GM23248 (cell line): ENCODE results near the gene CHN2. TPM values are rescaled to one million over a fixed set of nuclear protein-coding genes. Genes with fewer than 3 reads are reported as not detected.

Source experiments
- DNase-seq: peaks from one replicate; pipeline ENCODE4 v3.0.0-alpha.2; 2015
- H2AFZ ChIP-seq: fragments of 200-600 bp; sonication (generic); 2 replicates; pipeline ENCODE4 v1.6.1; 2016; ENCODE audit warnings: antibody characterized with exemption
- H3F3A ChIP-seq: fragments of 200-600 bp; sonication (generic); 2 replicates; pipeline ENCODE4 v1.6.1; 2016; ENCODE audit warnings: mild to moderate bottlenecking, antibody characterized with exemption, mixed run types; ENCODE audit not compliant: insufficient read depth
- H3K27ac ChIP-seq: fragments of 200-600 bp; sonication (generic); 2 replicates; pipeline ENCODE4 v1.5.1; 2016; ENCODE audit warnings: mild to moderate bottlenecking
- H3K27me3 ChIP-seq: fragments of 200-600 bp; sonication (generic); replicated peaks from 2 replicates; pipeline ENCODE4 v1.6.1; 2016; ENCODE audit warnings: mild to moderate bottlenecking; ENCODE audit not compliant: insufficient read depth
- H3K36me3 ChIP-seq: fragments of 200-600 bp; sonication (generic); 2 replicates; pipeline ENCODE4 v1.6.1; 2016; ENCODE audit warnings: low read depth, mild to moderate bottlenecking
- H3K4me1 ChIP-seq: fragments of 200-600 bp; sonication (generic); 2 replicates; pipeline ENCODE4 v1.6.1; 2016; ENCODE audit warnings: mild to moderate bottlenecking; ENCODE audit not compliant: insufficient read depth
- H3K4me2 ChIP-seq: fragments of 200-600 bp; sonication (generic); one replicate; pipeline ENCODE4 v1.6.1; 2016; ENCODE audit warnings: mild to moderate bottlenecking; ENCODE audit not compliant: unreplicated experiment
- H3K4me3 ChIP-seq: fragments of 200-600 bp; sonication (generic); 2 replicates; pipeline ENCODE4 v1.5.1; 2016; ENCODE audit warnings: mild to moderate bottlenecking
- H3K79me2 ChIP-seq: fragments of 200-600 bp; sonication (generic); 2 replicates; pipeline ENCODE4 v1.6.1; 2016; ENCODE audit warnings: mild to moderate bottlenecking; ENCODE audit not compliant: insufficient read depth
- H3K9ac ChIP-seq: fragments of 200-600 bp; sonication (generic); 2 replicates; pipeline ENCODE4 v1.6.1; 2016; ENCODE audit warnings: mild to moderate bottlenecking
- H3K9me2 ChIP-seq: fragments of 200-600 bp; sonication (generic); 2 replicates; pipeline ENCODE4 v1.6.1; 2016; ENCODE audit warnings: mixed run types, mild to moderate bottlenecking, moderate library complexity; ENCODE audit not compliant: insufficient read depth
- H3K9me3 ChIP-seq: fragments of 200-600 bp; sonication (generic); one replicate; pipeline ENCODE4 v1.6.1; 2017; ENCODE audit warnings: low read depth
- H4K20me1 ChIP-seq: fragments of 200-600 bp; sonication (generic); 2 replicates; pipeline ENCODE4 v1.6.0; 2016; ENCODE audit not compliant: insufficient read depth
- EZH2 ChIP-seq: fragments of 200-600 bp; sonication (generic); IDR thresholded peaks from 2 replicates; pipeline ENCODE4 v1.6.1; 2018; ENCODE audit warnings: antibody characterized with exemption, mild to moderate bottlenecking; ENCODE audit not compliant: insufficient read depth, poor library complexity, severe bottlenecking
- EZH2phosphoT487 ChIP-seq: fragments of 200-600 bp; sonication (generic); IDR thresholded peaks from 2 replicates; pipeline ENCODE4 v1.6.1; 2018; ENCODE audit warnings: antibody characterized with exemption, moderate library complexity, mild to moderate bottlenecking, low read depth; ENCODE audit not compliant: insufficient read depth
- WGBS, 2 experiments: methylation state at CpG; one replicate each; pipeline ENCODE4 v1.1.6; 2015 to 2017; ENCODE audit warnings: low lambda C conversion rate in 2 of 2, low coverage in 1 of 2; ENCODE audit errors: missing lambda C conversion rate in 2 of 2; 5-methylcytosine and 5-hydroxymethylcytosine counted together
- in situ Hi-C: fragments of 300-500 bp; cut with MboI; formaldehyde crosslinking; loops from 2 replicates; pipeline ENCODE4 v1.15.0; 2020
- polyA plus RNA-seq: library from polyadenylated mRNA; unstranded; fragments of >200 nt; fragmentation: Nextera tagmentation; extraction: Ambion mirVana; gene quantifications from 2 replicates; pipeline ENCODE4 v1.2.1, GENCODE V29; 2016
- total RNA-seq: library from RNA; depleted of rRNA; stranded (reverse); fragments of >200 nt; shearing (Covaris generic); gene quantifications from 2 replicates; pipeline ENCODE4 v1.2.3, GENCODE V29; 2014

Gene CHN2
- total and polyA plus RNA-seq, 2 experiments from 2014 or later = 1.5 to 2.3 TPM

- Histone ChIP-seq H3K9me2 (no peaks in the 10 kb centered on the region), H3K4me2 (no peak overlapping the region), H3K79me2 (no peaks in the 10 kb centered on the region), H3K9me3 (no peaks in the 10 kb centered on the region), H3K36me3 (no peaks in the 10 kb centered on the region), H4K20me1 (no peaks in the 10 kb centered on the region), H3K4me3 (no peak overlapping the region), H3K27ac (no peak overlapping the region), H3F3A (no peaks in the 10 kb centered on the region), H3K27me3 (peaks cover 64% of the 10 kb centered on the region), H2AFZ (no peak overlapping the region), H3K4me1 (no peaks in the 10 kb centered on the region), H3K9ac (no peak overlapping the region)
- no peak for TF ChIP-seq EZH2phosphoT487
- TF ChIP-seq EZH2 = no peak
- DNase-seq = no peak
- in situ Hi-C loops = no loop called here
- WGBS, 2 experiments = 31 to 43% methylated on average over 4 of the region's 4 CpGs
Observed at GRCh38 chr7:29385214-29385814, 190.7 kb downstream of the CHN2 start.

DNA sequence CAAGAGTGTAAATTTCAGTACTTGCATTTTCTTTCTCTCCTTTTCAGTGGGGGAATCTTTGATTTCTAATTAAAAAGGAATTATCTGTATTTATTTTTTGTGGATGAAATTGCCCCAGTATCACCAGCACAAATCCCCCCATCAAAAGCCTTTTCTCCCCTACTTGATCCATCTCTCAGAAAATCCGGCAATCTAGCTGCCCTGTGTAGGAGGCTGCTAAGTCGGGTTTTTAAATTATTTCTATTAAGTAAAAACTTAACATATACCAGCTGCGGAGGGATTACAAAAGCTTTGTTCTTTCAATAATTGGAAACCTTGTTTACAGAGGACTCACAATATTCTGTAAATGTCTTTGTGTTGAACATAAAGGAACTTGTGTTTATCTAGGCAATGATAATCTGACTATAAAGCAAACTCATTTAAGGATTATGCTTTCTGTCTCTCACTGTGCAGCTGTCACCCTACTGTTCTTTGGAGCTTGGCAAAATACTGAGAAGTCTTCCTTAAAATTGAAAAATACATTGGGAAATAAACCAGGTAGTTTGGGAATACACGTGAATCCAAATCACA is 191.7 kb downstream of the CHN2 start:
- no peaks in the 10 kb centered on the region for H3F3A ChIP-seq
- no peaks in the 10 kb centered on the region for H3K9me2 ChIP-seq
- no peak for TF ChIP-seq EZH2
- TF ChIP-seq EZH2phosphoT487 = no peak
- H2AFZ ChIP-seq = no peak overlapping the region
- no peak overlapping the region for H3K9ac ChIP-seq
- H3K4me3 ChIP-seq = no peak overlapping the region
- H3K4me1 ChIP-seq = no peaks in the 10 kb centered on the region
- H3K36me3 ChIP-seq = no peaks in the 10 kb centered on the region
- H4K20me1 ChIP-seq = no peaks in the 10 kb centered on the region
- H3K4me2 ChIP-seq = no peak overlapping the region
- DNase-seq = no peak
- H3K27me3 ChIP-seq = peaks cover 66% of the 10 kb centered on the region
- H3K27ac ChIP-seq = no peak overlapping the region
- no peaks in the 10 kb centered on the region for H3K79me2 ChIP-seq
- 60 to 62% methylated on average over 4 of the region's 4 CpGs for WGBS, 2 experiments
- no peaks in the 10 kb centered on the region for H3K9me3 ChIP-seq
- in situ Hi-C loops = no loop called here

DNA sequence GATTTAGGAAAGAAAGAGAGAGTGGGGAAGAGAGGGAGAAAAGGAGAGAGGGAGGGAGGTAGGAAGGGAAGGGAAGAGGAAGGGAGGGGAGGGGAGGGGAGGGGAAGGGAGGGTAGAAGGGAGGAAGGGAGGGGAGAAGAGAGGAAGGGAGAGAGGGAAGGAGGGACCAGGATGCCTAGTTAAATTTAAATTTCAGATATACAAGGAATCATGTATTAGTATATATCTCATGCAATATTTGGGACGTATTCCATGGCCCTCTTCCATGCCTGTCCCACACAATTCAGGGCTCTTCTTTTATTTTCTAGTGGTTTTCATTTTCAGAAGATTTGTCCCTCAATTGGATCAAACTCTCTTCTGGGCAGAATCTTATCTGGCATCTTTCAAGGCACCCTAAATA is 196.7 kb downstream of the CHN2 start:
- H3K79me2 ChIP-seq = no peaks in the 10 kb centered on the region
- no peak for DNase-seq
- H3K4me2 ChIP-seq = no peak overlapping the region
- TF ChIP-seq EZH2phosphoT487 (no peak), EZH2 (no peak)
- no peaks in the 10 kb centered on the region for H3K9me2 ChIP-seq
- no peaks in the 10 kb centered on the region for H3F3A ChIP-seq
- WGBS, 2 experiments = 32 to 67% methylated on average over 1 of the region's 1 CpG
- H3K4me3 ChIP-seq = no peak overlapping the region
- no peaks in the 10 kb centered on the region for H3K36me3 ChIP-seq
- H3K9me3 ChIP-seq = no peaks in the 10 kb centered on the region
- H3K27me3 ChIP-seq = peaks cover 57% of the 10 kb centered on the region
- H3K9ac ChIP-seq = no peak overlapping the region
- no peak overlapping the region for H3K27ac ChIP-seq
- H2AFZ ChIP-seq = no peak overlapping the region
- in situ Hi-C loops = no loop called here
- no peaks in the 10 kb centered on the region for H3K4me1 ChIP-seq
- H4K20me1 ChIP-seq = no peaks in the 10 kb centered on the region

DNA sequence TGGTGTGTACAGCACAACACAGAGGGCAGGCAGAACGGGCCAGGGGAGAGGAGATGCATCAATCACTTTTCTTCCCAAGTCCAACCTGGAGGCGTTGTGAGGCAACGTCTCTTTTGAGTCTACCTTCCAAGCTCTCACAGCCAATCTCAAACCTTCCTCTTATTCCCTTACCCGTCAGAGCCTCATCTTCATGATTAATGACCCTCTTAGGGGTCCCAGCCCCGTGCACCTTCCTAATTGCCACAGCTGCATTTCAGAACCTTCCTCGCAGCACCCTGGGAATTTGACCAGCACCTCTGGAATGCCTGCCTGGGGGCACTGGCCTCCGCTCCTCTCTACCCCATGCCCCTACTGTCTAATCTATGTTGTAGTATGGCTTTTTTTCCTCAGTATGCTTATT is 199.7 kb downstream of the CHN2 start:
- H3K36me3 ChIP-seq = no peaks in the 10 kb centered on the region
- WGBS, 2 experiments = 52 to 54% methylated on average over 7 of the region's 7 CpGs
- DNase-seq = no peak
- H3F3A ChIP-seq = no peaks in the 10 kb centered on the region
- no peaks in the 10 kb centered on the region for H3K79me2 ChIP-seq
- H3K9me3 ChIP-seq = no peaks in the 10 kb centered on the region
- no peak overlapping the region for H3K9ac ChIP-seq
- H3K9me2 ChIP-seq = no peaks in the 10 kb centered on the region
- TF ChIP-seq EZH2phosphoT487 (no peak), EZH2 (no peak)
- in situ Hi-C loops = no loop called here
- H3K27ac ChIP-seq = no peak overlapping the region
- H3K4me2 ChIP-seq = no peak overlapping the region
- H3K27me3 ChIP-seq = peaks cover 36% of the 10 kb centered on the region
- H2AFZ ChIP-seq = no peak overlapping the region
- no peaks in the 10 kb centered on the region for H4K20me1 ChIP-seq
- no peaks in the 10 kb centered on the region for H3K4me1 ChIP-seq
- no peak overlapping the region for H3K4me3 ChIP-seq
